ENCODE data around the gene GPR32.
"Not testable (repeated sequence)": the region's sequence is repeated elsewhere in the genome, so short reads cannot be mapped to it uniquely, and the experiment has no call there.

The GPR32 gene

GRCh38 chr19:50759886-50760285 is 10.4 kb upstream of the GPR32 start:
- H3K9me2 ChIP-seq (replicated peaks; ENCODE audit: control insufficient read depth, low read length): no peaks in the 10 kb centered on the region
- H3K4me2 ChIP-seq (ENCODE audit: low read length): no peak overlapping the region
- 0 out of 2 replicates have a peak, but pooled peaks cover 3% of the 10 kb centered on the region for H3K27me3 ChIP-seq (ENCODE audit: control insufficient read depth, low read length)
- H3K36me3 ChIP-seq (ENCODE audit: control insufficient read depth, low read length): no peaks in the 10 kb centered on the region
- no peaks in the 10 kb centered on the region for H3K79me2 ChIP-seq (ENCODE audit: control insufficient read depth, low read length)
- TF ChIP-seq CTCF (IDR thresholded peaks at IDR 0.05; ENCODE audit: low read depth, low read length, poor library complexity, severe bottlenecking) (no peak), EZH2phosphoT487 (IDR thresholded peaks at IDR 0.05; ENCODE audit: borderline replicate concordance, low read length) (no peak)
- H3K4me1 ChIP-seq (ENCODE audit: control insufficient read depth, low read length): no peaks in the 10 kb centered on the region
- no peaks in the 10 kb centered on the region for H3K9me3 ChIP-seq (ENCODE audit: control insufficient read depth, insufficient read depth, low read length)
- H3K4me3 ChIP-seq (ENCODE audit: low read length): no peak overlapping the region
- no peaks in the 10 kb centered on the region for H3F3A ChIP-seq (ENCODE audit: control insufficient read depth, insufficient read depth)
- H3K27ac ChIP-seq (ENCODE audit: low read depth, low read length): no peak overlapping the region
- no peaks in the 10 kb centered on the region for H4K20me1 ChIP-seq (ENCODE audit: control insufficient read depth, insufficient read depth, low read depth, low read length)

- H3K4me1 ChIP-seq (ENCODE audit: control insufficient read depth, low read length); H3K27ac ChIP-seq (ENCODE audit: low read depth, low read length); H3K9me2 ChIP-seq (replicated peaks; ENCODE audit: control insufficient read depth, low read length); H4K20me1 ChIP-seq (ENCODE audit: control insufficient read depth, insufficient read depth, low read depth, low read length); H3K27me3 ChIP-seq (ENCODE audit: control insufficient read depth, low read length); H3K4me2 ChIP-seq (ENCODE audit: low read length); H3K79me2 ChIP-seq (ENCODE audit: control insufficient read depth, low read length); H3K4me3 ChIP-seq (ENCODE audit: low read length); H3F3A ChIP-seq (ENCODE audit: control insufficient read depth, insufficient read depth); H3K9me3 ChIP-seq (ENCODE audit: control insufficient read depth, insufficient read depth, low read length); H3K36me3 ChIP-seq (ENCODE audit: control insufficient read depth, low read length): not testable (repeated sequence)
Observed at GRCh38 chr19:50761501-50761900, 8.8 kb upstream of the GPR32 start.

- H3K9me3 ChIP-seq (ENCODE audit: control insufficient read depth, insufficient read depth, low read length); H3K4me3 ChIP-seq (ENCODE audit: low read length); H3K79me2 ChIP-seq (ENCODE audit: control insufficient read depth, low read length); H3K27ac ChIP-seq (ENCODE audit: low read depth, low read length); H3F3A ChIP-seq (ENCODE audit: control insufficient read depth, insufficient read depth); H3K4me1 ChIP-seq (ENCODE audit: control insufficient read depth, low read length); H4K20me1 ChIP-seq (ENCODE audit: control insufficient read depth, insufficient read depth, low read depth, low read length); H3K27me3 ChIP-seq (ENCODE audit: control insufficient read depth, low read length); H3K4me2 ChIP-seq (ENCODE audit: low read length); H3K9me2 ChIP-seq (replicated peaks; ENCODE audit: control insufficient read depth, low read length); H3K36me3 ChIP-seq (ENCODE audit: control insufficient read depth, low read length): not testable (repeated sequence)
Observed at GRCh38 chr19:50763521-50763920, 6.7 kb upstream of the GPR32 start.

GRCh38 chr19:50764409-50764808 is 5.9 kb upstream of the GPR32 start:
- H3K27ac ChIP-seq (ENCODE audit: low read depth, low read length): no peak overlapping the region
- no peaks in the 10 kb centered on the region for H4K20me1 ChIP-seq (ENCODE audit: control insufficient read depth, insufficient read depth, low read depth, low read length)
- H3K27me3 ChIP-seq (ENCODE audit: control insufficient read depth, low read length): no peaks in the 10 kb centered on the region
- TF ChIP-seq EZH2phosphoT487 (IDR thresholded peaks at IDR 0.05; ENCODE audit: borderline replicate concordance, low read length): no peak
- no peak for TF ChIP-seq CTCF (IDR thresholded peaks at IDR 0.05; ENCODE audit: low read depth, low read length, poor library complexity, severe bottlenecking)
- H3K9me2 ChIP-seq (replicated peaks; ENCODE audit: control insufficient read depth, low read length): no peaks in the 10 kb centered on the region
- H3K4me1 ChIP-seq (ENCODE audit: control insufficient read depth, low read length): no peaks in the 10 kb centered on the region
- no peak overlapping the region for H3K4me3 ChIP-seq (ENCODE audit: low read length)
- no peaks in the 10 kb centered on the region for H3K9me3 ChIP-seq (ENCODE audit: control insufficient read depth, insufficient read depth, low read length)
- H3F3A ChIP-seq (ENCODE audit: control insufficient read depth, insufficient read depth): no peaks in the 10 kb centered on the region
- H3K79me2 ChIP-seq (ENCODE audit: control insufficient read depth, low read length): no peaks in the 10 kb centered on the region
- no peaks in the 10 kb centered on the region for H3K36me3 ChIP-seq (ENCODE audit: control insufficient read depth, low read length)
- H3K4me2 ChIP-seq (ENCODE audit: low read length): no peak overlapping the region

- H3K4me1 ChIP-seq (ENCODE audit: control insufficient read depth, low read length); H4K20me1 ChIP-seq (ENCODE audit: control insufficient read depth, insufficient read depth, low read depth, low read length); H3F3A ChIP-seq (ENCODE audit: control insufficient read depth, insufficient read depth); H3K4me3 ChIP-seq (ENCODE audit: low read length); H3K9me2 ChIP-seq (replicated peaks; ENCODE audit: control insufficient read depth, low read length); H3K27ac ChIP-seq (ENCODE audit: low read depth, low read length); H3K36me3 ChIP-seq (ENCODE audit: control insufficient read depth, low read length); H3K79me2 ChIP-seq (ENCODE audit: control insufficient read depth, low read length); H3K9me3 ChIP-seq (ENCODE audit: control insufficient read depth, insufficient read depth, low read length); H3K27me3 ChIP-seq (ENCODE audit: control insufficient read depth, low read length); H3K4me2 ChIP-seq (ENCODE audit: low read length): not testable (repeated sequence)
Observed at GRCh38 chr19:50766746-50767145, 3.5 kb upstream of the GPR32 start.

- not testable (repeated sequence) for H3K27me3 ChIP-seq (ENCODE audit: control insufficient read depth, low read length); H3F3A ChIP-seq (ENCODE audit: control insufficient read depth, insufficient read depth); H3K4me1 ChIP-seq (ENCODE audit: control insufficient read depth, low read length); H3K79me2 ChIP-seq (ENCODE audit: control insufficient read depth, low read length); H3K27ac ChIP-seq (ENCODE audit: low read depth, low read length); H3K4me2 ChIP-seq (ENCODE audit: low read length); H3K9me2 ChIP-seq (replicated peaks; ENCODE audit: control insufficient read depth, low read length); H3K9me3 ChIP-seq (ENCODE audit: control insufficient read depth, insufficient read depth, low read length); H4K20me1 ChIP-seq (ENCODE audit: control insufficient read depth, insufficient read depth, low read depth, low read length); H3K36me3 ChIP-seq (ENCODE audit: control insufficient read depth, low read length); H3K4me3 ChIP-seq (ENCODE audit: low read length)
Observed at GRCh38 chr19:50767263-50767662, 3.0 kb upstream of the GPR32 start.
